Large intestine (tissue), 3 donors: ENCODE results near the gene COL4A4. TPM values are rescaled to one million over a fixed set of nuclear protein-coding genes. Genes with fewer than 3 reads are reported as not detected.

ENCODE experiments used
- DNase-seq, 2 donors: peaks; one replicate each; pipeline versions ENCODE4 v3.0.0 to v3.0.0-alpha.2; 2013
- H3K27ac ChIP-seq: one replicate; pipeline ENCODE4 v1.5.1; 2013; ENCODE audit warnings: low read length
- H3K27me3 ChIP-seq: 2 replicates; pipeline ENCODE4 v1.6.1; 2013; ENCODE audit warnings: low read length; ENCODE audit not compliant: control insufficient read depth, insufficient read depth
- H3K36me3 ChIP-seq: 2 replicates; pipeline ENCODE4 v1.6.1; 2013; ENCODE audit warnings: low read length; ENCODE audit not compliant: control insufficient read depth, insufficient read depth
- H3K4me1 ChIP-seq: one replicate; pipeline ENCODE4 v1.6.1; 2013; ENCODE audit warnings: low read length; ENCODE audit not compliant: control insufficient read depth, insufficient read depth
- H3K4me3 ChIP-seq: one replicate; pipeline ENCODE4 v1.5.1; 2013; ENCODE audit warnings: low read length
- H3K9me3 ChIP-seq: one replicate; pipeline ENCODE4 v1.6.1; 2013; ENCODE audit warnings: mild to moderate bottlenecking, low read depth, low read length, moderate library complexity; ENCODE audit not compliant: control insufficient read depth
- WGBS: methylation state at CpG from one replicate; pipeline ENCODE4 v1.1.5; 2013; ENCODE audit warnings: low lambda C conversion rate; ENCODE audit not compliant: insufficient coverage; 5-methylcytosine and 5-hydroxymethylcytosine counted together
- polyA plus RNA-seq: library from polyadenylated mRNA; unstranded; fragments of 120-200 nt; gene quantifications from one replicate; pipeline ENCODE4 v1.2.1, GENCODE V29; 2013

COL4A4 gene
- polyA plus RNA-seq, 1 donor: 0.22 TPM

- Histone ChIP-seq H3K27ac (no peak overlapping the region), H3K4me1 (no peaks in the 10 kb centered on the region), H3K9me3 (no peaks in the 10 kb centered on the region), H3K4me3 (no peak overlapping the region), H3K36me3 (no peaks in the 10 kb centered on the region), H3K27me3 (no peaks in the 10 kb centered on the region)
- 100% methylated on average over 1 of the region's 6 CpGs for WGBS
- DNase-seq: no peak
Observed at GRCh38 chr2:227146456-227146855, 17.5 kb downstream of the COL4A4 start.

GRCh38 chr2:227143895-227144294 is 20.1 kb downstream of the COL4A4 start:
- no peak for DNase-seq
- H3K9me3 ChIP-seq: no peaks in the 10 kb centered on the region
- H3K4me3 ChIP-seq: no peak overlapping the region
- H3K4me1 ChIP-seq: no peaks in the 10 kb centered on the region
- WGBS: 50% methylated on average over 1 of the region's 1 CpG
- H3K27me3 ChIP-seq: no peaks in the 10 kb centered on the region
- no peak overlapping the region for H3K27ac ChIP-seq
- H3K36me3 ChIP-seq: no peaks in the 10 kb centered on the region

- 100% methylated on average over 4 of the region's 4 CpGs for WGBS
- Histone ChIP-seq H3K36me3 (no peaks in the 10 kb centered on the region), H3K27ac (no peak overlapping the region), H3K4me3 (no peak overlapping the region), H3K4me1 (no peaks in the 10 kb centered on the region), H3K9me3 (no peaks in the 10 kb centered on the region), H3K27me3 (peaks cover 3% of the 10 kb centered on the region)
- no peak for DNase-seq
Observed at GRCh38 chr2:227141301-227141700, 22.7 kb downstream of the COL4A4 start.

GRCh38 chr2:227134591-227134990 is 29.4 kb downstream of the COL4A4 start:
- DNase-seq: no peak
- H3K27me3 ChIP-seq: peaks cover 5% of the 10 kb centered on the region
- no peak overlapping the region for H3K4me3 ChIP-seq
- WGBS: 94% methylated on average over 5 of the region's 5 CpGs
- H3K36me3 ChIP-seq: no peaks in the 10 kb centered on the region
- no peaks in the 10 kb centered on the region for H3K4me1 ChIP-seq
- no peaks in the 10 kb centered on the region for H3K9me3 ChIP-seq
- H3K27ac ChIP-seq: no peak overlapping the region

- no peak overlapping the region for H3K4me3 ChIP-seq
- DNase-seq: no peak
- no CpG with 5 or more reads among the region's 4 CpGs for WGBS
Observed at GRCh38 chr2:227132986-227133385, 31.0 kb downstream of the COL4A4 start.

GRCh38 chr2:227130636-227131035 is 33.4 kb downstream of the COL4A4 start:
- Histone ChIP-seq H3K36me3 (no peaks in the 10 kb centered on the region), H3K27me3 (peaks cover 20% of the 10 kb centered on the region), H3K4me3 (no peak overlapping the region), H3K27ac (no peak overlapping the region), H3K4me1 (no peaks in the 10 kb centered on the region), H3K9me3 (no peaks in the 10 kb centered on the region)
- 77% methylated on average over 3 of the region's 8 CpGs for WGBS
- no peak for DNase-seq

More at GRCh38 chr2:227132986-227133385, 31.0 kb downstream of the COL4A4 start:
- H3K4me1 ChIP-seq: no peaks in the 10 kb centered on the region
- H3K27ac ChIP-seq: no peak overlapping the region
- H3K36me3 ChIP-seq: no peaks in the 10 kb centered on the region
- peaks cover 14% of the 10 kb centered on the region for H3K27me3 ChIP-seq
- no peaks in the 10 kb centered on the region for H3K9me3 ChIP-seq

- DNase-seq: no peak
- Histone ChIP-seq H3K4me3 (no peak overlapping the region), H3K27me3 (peaks cover 20% of the 10 kb centered on the region), H3K36me3 (no peaks in the 10 kb centered on the region), H3K9me3 (no peaks in the 10 kb centered on the region), H3K27ac (no peak overlapping the region), H3K4me1 (no peaks in the 10 kb centered on the region)
- 10% methylated on average over 2 of the region's 8 CpGs for WGBS
Observed at GRCh38 chr2:227127201-227127600, 36.8 kb downstream of the COL4A4 start.

- no CpG with 5 or more reads among the region's 5 CpGs for WGBS
- no peak for DNase-seq
- Histone ChIP-seq H3K4me1 (no peaks in the 10 kb centered on the region), H3K4me3 (no peak overlapping the region), H3K27me3 (peaks cover 20% of the 10 kb centered on the region), H3K36me3 (no peaks in the 10 kb centered on the region), H3K9me3 (no peaks in the 10 kb centered on the region), H3K27ac (no peak overlapping the region)
Observed at GRCh38 chr2:227125506-227125905, 38.5 kb downstream of the COL4A4 start.

DNA sequence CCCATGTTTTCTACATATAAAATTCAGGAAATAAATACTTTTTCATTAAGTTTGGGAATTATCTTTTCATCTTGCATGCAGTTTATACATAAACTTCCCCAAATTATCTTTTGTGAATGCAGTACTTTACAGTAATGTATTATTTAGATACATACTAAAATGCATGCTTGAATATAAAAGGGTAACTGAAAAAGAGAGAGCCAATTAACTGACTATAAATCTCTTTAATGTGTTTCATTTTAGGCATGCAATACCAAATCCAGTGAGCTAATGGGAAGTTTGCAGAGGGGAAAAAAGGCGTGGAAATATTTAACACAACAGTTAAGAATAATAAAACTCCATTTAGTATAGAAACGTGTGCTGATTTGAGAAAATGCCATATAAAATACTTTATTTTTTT is 39.2 kb downstream of the COL4A4 start:
- Histone ChIP-seq H3K9me3 (no peaks in the 10 kb centered on the region), H3K27ac (no peak overlapping the region), H3K27me3 (peaks cover 20% of the 10 kb centered on the region), H3K4me1 (no peaks in the 10 kb centered on the region), H3K4me3 (no peak overlapping the region), H3K36me3 (no peaks in the 10 kb centered on the region)
- WGBS: 73% methylated on average over 2 of the region's 2 CpGs
- no peak for DNase-seq

- Histone ChIP-seq H3K36me3 (no peaks in the 10 kb centered on the region), H3K27ac (no peak overlapping the region), H3K4me1 (no peaks in the 10 kb centered on the region), H3K27me3 (peaks cover 17% of the 10 kb centered on the region), H3K4me3 (no peak overlapping the region), H3K9me3 (no peaks in the 10 kb centered on the region)
- DNase-seq: no peak
- no CpG with 5 or more reads among the region's 4 CpGs for WGBS
Observed at GRCh38 chr2:227123697-227124096, 40.3 kb downstream of the COL4A4 start.

DNA sequence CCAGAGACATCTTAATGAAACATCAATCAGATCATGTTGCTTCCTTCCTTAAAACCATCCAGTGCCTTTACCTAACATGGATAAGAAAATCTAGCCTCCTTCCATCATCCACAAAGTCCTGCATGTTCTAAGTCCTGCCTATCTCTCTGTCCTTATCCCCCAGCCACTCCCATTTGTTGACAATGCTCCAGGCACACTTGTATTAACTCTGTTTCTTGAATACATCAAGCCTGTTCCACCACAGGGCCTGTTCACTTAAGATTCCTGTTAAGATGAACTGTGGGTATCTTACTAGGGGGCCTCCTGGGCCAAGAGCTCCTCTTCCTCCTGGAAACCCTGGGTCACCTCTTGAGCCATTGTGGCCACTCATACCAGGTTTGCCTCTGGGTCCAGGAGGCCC is 45.7 kb downstream of the COL4A4 start:
- Histone ChIP-seq H3K27ac (no peak overlapping the region), H3K9me3 (no peaks in the 10 kb centered on the region), H3K36me3 (no peaks in the 10 kb centered on the region), H3K4me1 (no peaks in the 10 kb centered on the region), H3K4me3 (no peak overlapping the region), H3K27me3 (no peaks in the 10 kb centered on the region)
- no peak for DNase-seq
